RWPE2 (cell line): ENCODE data around the gene SPTBN5.

Experiments used
- ATAC-seq: fragments of 200-7000 bp; cut with Tn5 transposase; 3 replicates; pipeline ENCODE4 v1.9.1; 2021; ENCODE audit warnings: low read depth
- DNase-seq: peaks from one replicate; pipeline ENCODE4 v3.0.0-alpha.2; 2020; ENCODE audit warnings: low spot score
- H3K27ac ChIP-seq: fragments of 450-650 bp; 2 replicates; pipeline ENCODE4 v1.5.1; 2017; ENCODE audit warnings: mild to moderate bottlenecking; ENCODE audit not compliant: poor library complexity, severe bottlenecking
- H3K27me3 ChIP-seq: fragments of 250-450 bp; sonication (Bioruptor Pico); 2 replicates; pipeline ENCODE4 v1.5.1; 2021; ENCODE audit warnings: mild to moderate bottlenecking, moderate library complexity; ENCODE audit not compliant: insufficient read depth, poor library complexity, severe bottlenecking
- H3K36me3 ChIP-seq: fragments of 250-450 bp; sonication (Bioruptor Pico); 2 replicates; pipeline ENCODE4 v1.5.1; 2020; ENCODE audit warnings: low read depth, mild to moderate bottlenecking, moderate library complexity
- H3K4me1 ChIP-seq: fragments of 250-450 bp; sonication (Bioruptor Pico); 2 replicates; pipeline ENCODE4 v1.5.1; 2021; ENCODE audit warnings: mild to moderate bottlenecking, moderate library complexity; ENCODE audit not compliant: insufficient read depth, poor library complexity, severe bottlenecking
- H3K4me3 ChIP-seq: fragments of 250-450 bp; sonication (Bioruptor Pico); 2 replicates; pipeline ENCODE4 v1.5.1; 2021; ENCODE audit warnings: mild to moderate bottlenecking, moderate library complexity; ENCODE audit not compliant: severe bottlenecking
- H3K9me3 ChIP-seq: fragments of 250-450 bp; sonication (Bioruptor Pico); 2 replicates; pipeline ENCODE4 v1.5.1; 2021; ENCODE audit warnings: mild to moderate bottlenecking, moderate library complexity; ENCODE audit not compliant: severe bottlenecking
- TF ChIP-seq, protein P1 (sequence below): fragments of 450-650 bp; IDR thresholded peaks from one replicate; pipeline ENCODE4 v1.5.1; 2017; ENCODE audit warnings: mild to moderate bottlenecking, moderate library complexity; ENCODE audit not compliant: poor library complexity, severe bottlenecking

Gene SPTBN5

DNA sequence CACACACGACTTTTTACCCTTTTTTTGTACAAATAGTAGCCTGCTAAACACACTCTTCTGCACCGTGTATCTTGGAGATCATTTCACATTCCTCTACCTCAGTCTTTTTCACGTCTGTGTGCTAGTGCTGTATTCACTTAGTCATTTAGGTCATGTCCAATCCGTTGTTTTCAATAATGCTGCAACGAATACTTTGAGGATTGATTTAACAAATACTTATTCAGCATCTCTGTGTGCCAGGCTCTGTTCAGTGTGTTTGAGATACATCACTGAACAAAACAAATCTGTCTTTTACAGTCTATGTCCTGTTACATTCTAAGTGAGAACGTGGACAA lies 65.1 kb downstream of the SPTBN5 start:
- ATAC-seq, result peak; percentile 1; the same call in 2 of the 3 replicates
- Histone ChIP-seq H3K4me1 (peaks cover 37% of the 10 kb centered on the region), H3K27ac (peak overlapping the region; percentile 53), H3K9me3 (no peaks in the 10 kb centered on the region), H3K4me3 (peak overlapping the region; percentile 78), H3K36me3 (peaks cover 19% of the 10 kb centered on the region), H3K27me3 (no peaks in the 10 kb centered on the region)
- TF ChIP-seq, protein P1, sequence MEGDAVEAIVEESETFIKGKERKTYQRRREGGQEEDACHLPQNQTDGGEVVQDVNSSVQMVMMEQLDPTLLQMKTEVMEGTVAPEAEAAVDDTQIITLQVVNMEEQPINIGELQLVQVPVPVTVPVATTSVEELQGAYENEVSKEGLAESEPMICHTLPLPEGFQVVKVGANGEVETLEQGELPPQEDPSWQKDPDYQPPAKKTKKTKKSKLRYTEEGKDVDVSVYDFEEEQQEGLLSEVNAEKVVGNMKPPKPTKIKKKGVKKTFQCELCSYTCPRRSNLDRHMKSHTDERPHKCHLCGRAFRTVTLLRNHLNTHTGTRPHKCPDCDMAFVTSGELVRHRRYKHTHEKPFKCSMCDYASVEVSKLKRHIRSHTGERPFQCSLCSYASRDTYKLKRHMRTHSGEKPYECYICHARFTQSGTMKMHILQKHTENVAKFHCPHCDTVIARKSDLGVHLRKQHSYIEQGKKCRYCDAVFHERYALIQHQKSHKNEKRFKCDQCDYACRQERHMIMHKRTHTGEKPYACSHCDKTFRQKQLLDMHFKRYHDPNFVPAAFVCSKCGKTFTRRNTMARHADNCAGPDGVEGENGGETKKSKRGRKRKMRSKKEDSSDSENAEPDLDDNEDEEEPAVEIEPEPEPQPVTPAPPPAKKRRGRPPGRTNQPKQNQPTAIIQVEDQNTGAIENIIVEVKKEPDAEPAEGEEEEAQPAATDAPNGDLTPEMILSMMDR, result no peak
- no peak for DNase-seq

DNA sequence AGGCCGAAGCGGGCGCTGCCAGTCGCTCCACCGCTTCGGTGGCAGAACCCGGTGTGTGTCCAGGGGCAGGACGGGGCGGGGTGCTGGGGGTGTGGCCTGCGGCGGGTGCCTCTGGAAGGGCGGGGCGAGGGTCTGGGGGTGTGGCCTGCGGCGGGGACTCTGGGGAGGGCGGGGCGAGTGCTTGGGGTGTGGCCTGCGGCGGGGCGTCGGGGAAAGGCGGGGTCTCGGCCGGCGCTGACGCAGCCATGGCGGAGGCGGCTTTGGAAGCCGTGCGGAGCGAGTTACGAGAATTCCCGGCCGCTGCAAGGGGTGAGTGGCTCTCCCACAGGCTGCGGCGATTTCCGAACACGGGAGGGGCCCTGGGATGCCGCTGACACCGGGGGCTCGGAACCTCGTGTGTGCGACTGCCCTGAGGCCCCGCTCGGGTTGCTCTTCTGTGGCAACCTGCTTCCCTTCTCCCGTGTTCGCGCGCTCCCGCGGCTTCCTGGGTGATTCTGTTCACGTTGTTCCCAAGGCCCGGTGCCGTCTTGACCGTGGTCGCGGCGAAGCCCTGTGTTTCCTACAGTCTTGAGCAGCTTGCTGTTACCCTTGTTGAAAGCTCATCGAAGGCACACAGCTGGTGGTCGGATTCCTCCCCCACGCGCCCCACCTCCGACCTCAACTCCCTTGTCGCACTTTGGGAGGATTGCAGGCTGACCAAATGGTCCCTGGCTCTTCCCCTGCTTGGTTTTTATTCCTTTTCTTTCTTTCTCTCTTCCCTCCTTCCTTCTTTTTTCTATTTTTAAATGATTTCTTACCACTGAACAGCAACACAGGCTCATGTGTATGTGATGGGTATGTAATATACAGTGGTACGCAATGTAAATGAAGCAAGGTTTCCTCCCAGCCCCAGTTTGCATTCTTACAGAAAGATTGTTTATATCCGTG lies 65.7 kb downstream of the SPTBN5 start, which contains the start of gene JMJD7:
Gene JMJD7, plus strand, starts transcription at position 213 of the 927 bp plus-strand sequence. Its CDS starts 33 bp downstream, at position 246.
- ATAC-seq, result peak; percentile 65
- peaks cover 25% of the 10 kb centered on the region for H3K36me3 ChIP-seq
- H3K4me3 ChIP-seq, result peak within 1 kb of the TSS; percentile 78
- TF ChIP-seq, protein P1, result no peak
- peaks cover 30% of the 10 kb centered on the region for H3K4me1 ChIP-seq
- peak; percentile 98 for DNase-seq
- H3K27ac ChIP-seq, result peak within 1 kb of the TSS; percentile 53
- no peaks in the 10 kb centered on the region for H3K27me3 ChIP-seq
- H3K9me3 ChIP-seq, result no peaks in the 10 kb centered on the region

DNA sequence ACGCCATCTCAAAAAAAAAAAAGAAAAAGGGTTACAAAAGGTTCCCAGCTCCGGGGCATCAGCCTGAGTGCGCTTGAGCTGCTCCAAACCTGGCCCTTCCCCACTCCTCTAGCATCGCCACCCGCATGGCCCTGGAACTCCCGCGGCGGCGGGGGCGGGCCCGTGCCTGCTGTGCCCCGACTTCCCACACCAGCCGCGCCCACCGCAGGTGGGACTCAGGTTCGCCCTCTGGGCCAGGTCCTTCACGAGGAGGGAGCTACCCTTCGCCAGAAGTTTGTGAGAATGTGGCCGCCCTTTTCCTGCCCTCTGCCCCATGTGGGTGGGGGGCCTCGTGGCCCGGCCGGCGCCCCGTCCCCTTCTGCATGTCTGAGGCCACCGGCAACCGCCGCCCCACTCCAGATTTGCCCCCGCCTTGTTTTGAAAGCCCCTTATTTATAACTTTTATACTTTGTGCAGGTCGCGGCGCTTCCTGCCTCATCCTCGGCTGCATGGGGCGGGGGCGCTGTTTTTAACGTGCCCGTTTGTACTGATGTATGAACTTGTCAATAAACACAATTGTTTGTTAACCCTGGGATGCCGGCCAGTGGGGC lies 66.5 kb downstream of the SPTBN5 start:
- ATAC-seq (peak; percentile 1; the same call in 2 of the 3 replicates), DNase-seq (no peak)
- Histone ChIP-seq H3K27ac (peak overlapping the region; percentile 53), H3K36me3 (peaks cover 31% of the 10 kb centered on the region), H3K4me1 (peaks cover 24% of the 10 kb centered on the region), H3K9me3 (no peaks in the 10 kb centered on the region), H3K27me3 (no peaks in the 10 kb centered on the region), H3K4me3 (peak overlapping the region; percentile 78)
- TF ChIP-seq, protein P1, result no peak

DNA sequence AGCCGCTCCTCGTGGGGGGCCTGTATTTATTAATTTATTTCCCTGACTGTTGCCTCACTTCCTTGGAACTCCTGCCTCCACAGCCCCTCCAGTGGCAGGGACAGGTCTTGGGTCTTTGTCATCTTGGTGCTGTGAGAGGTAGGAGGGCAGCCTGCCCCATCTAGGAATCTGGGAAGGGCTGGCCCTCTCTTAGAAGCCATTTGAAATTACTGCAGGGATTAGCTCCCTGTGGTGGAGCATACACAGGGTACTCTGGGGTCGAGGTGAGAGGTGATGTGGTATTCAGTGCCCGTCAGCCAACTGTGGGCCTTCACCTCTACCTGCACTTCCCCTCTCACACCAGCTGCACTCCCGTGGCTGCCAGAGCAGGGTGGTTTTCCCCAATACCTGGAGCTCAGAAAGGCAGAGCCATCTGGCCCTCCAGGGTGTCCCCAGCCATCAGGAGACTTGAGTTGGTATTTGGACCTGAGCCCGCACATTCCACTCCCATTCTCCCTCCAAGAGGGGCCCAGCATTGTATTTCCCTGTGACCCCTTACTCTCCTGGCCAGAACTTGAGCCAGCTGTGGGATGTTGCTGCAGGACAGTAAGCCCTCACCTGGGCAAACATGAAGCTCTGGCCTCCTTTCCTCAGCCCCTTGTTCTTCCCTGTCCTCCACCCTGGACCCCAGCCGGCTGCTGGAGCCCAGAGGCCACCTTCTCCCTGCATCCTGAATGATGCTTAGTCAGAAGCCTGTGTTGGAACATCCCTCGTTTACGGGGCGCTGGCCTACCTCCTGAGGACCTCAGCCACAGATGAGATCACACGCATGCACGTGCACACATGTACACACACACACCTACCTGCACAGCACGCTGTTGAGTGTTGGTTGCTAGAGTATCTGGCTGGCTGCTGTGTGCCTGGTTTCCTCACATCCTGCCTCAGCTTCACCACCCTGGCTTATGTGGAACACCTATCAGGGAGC lies 68.0 kb downstream of the SPTBN5 start:
- H3K36me3 ChIP-seq, result peaks cover 34% of the 10 kb centered on the region
- TF ChIP-seq, protein P1, result no peak
- H3K4me3 ChIP-seq, result no peak overlapping the region
- no peaks in the 10 kb centered on the region for H3K9me3 ChIP-seq
- DNase-seq, result no peak
- H3K27me3 ChIP-seq, result no peaks in the 10 kb centered on the region
- peaks cover 19% of the 10 kb centered on the region for H3K4me1 ChIP-seq
- ATAC-seq, result no peak
- H3K27ac ChIP-seq, result peak overlapping the region; percentile 53
